NCI-H460 (cell line): ENCODE measurements around the gene FGL2. TPM values are rescaled to one million over a fixed set of nuclear protein-coding genes. Genes with fewer than 3 reads are reported as not detected.
"Not testable (repeated sequence)": the region's sequence is repeated elsewhere in the genome, so short reads cannot be mapped to it uniquely, and the experiment has no call there.

Experiments used
- DNase-seq: peaks from one replicate; pipeline ENCODE4 v3.0.0-alpha.2; 2016; ENCODE audit warnings: low read depth; ENCODE audit errors: extremely low read depth
- total RNA-seq: library from RNA; depleted of rRNA; stranded (reverse); fragments of >200 nt; shearing (Covaris generic); gene quantifications from 2 replicates; pipeline ENCODE4 v1.2.3, GENCODE V29; 2014

Gene FGL2
- total RNA-seq, 1 experiment from 2014 or later, result 1.7 TPM

DNA sequence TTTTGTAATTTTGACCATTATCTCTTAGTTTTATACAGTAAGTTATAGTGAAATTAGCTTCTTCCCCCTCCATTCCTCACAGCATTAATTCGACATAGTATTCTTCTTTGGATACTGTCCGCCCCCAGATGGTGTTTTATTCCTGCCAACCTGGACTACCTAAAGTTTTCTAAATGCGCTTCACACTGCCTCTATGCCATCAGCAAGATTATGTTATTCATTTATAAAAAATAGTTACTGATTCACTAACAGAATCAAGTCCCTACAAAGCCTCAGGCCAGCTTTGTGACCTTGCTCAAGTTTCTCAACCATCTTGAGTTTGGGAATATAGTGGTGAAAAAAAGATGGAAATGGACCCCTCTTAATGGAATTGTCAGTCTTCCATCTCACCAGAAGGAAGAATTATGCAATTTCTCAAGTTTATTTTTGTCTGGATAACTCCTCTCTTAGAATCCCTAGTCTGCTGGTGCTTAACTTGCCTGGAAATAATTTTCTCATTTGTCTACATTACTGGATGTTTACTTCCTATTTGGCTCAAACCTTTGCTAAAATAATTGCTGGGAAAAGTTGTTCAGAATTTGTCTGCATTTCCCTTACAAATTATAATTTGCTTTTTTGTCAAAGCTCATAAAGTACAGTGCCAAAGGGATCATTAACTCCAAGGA lies 16.7 kb upstream of the FGL2 start:
- no peak for DNase-seq

- DNase-seq, result no peak
Measured at GRCh38 chr7:77209479-77210139, 10.0 kb upstream of the FGL2 start.

GRCh38 chr7:77208416-77208815 lies 8.8 kb upstream of the FGL2 start:
- DNase-seq, result no peak

DNA sequence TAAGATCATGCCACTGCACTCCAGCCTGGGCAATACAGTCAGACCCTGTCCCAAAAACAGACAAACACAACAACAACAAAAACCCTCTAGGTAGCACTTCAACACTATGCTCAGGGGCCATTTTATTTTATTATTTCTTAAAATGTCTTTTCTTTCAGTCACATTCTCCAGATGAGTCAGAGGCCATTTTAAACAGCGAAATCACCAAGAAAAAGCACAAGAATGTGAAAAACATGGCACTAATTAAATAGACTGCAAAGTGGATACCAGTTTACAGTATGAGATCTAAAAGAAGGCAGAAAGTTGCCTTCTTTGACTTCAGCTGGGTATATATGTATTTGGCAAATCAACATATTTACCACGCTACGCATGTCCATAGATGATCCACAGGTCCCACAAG lies 6.1 kb upstream of the FGL2 start:
- no peak for DNase-seq

- DNase-seq, result no peak
Measured at GRCh38 chr7:77202481-77202976, 2.9 kb upstream of the FGL2 start.

- no peak for DNase-seq
Measured at GRCh38 chr7:77200542-77200941, 923 bp upstream of the FGL2 start.

GRCh38 chr7:77197141-77197540 lies 2.5 kb downstream of the FGL2 start:
- no peak for DNase-seq

DNA sequence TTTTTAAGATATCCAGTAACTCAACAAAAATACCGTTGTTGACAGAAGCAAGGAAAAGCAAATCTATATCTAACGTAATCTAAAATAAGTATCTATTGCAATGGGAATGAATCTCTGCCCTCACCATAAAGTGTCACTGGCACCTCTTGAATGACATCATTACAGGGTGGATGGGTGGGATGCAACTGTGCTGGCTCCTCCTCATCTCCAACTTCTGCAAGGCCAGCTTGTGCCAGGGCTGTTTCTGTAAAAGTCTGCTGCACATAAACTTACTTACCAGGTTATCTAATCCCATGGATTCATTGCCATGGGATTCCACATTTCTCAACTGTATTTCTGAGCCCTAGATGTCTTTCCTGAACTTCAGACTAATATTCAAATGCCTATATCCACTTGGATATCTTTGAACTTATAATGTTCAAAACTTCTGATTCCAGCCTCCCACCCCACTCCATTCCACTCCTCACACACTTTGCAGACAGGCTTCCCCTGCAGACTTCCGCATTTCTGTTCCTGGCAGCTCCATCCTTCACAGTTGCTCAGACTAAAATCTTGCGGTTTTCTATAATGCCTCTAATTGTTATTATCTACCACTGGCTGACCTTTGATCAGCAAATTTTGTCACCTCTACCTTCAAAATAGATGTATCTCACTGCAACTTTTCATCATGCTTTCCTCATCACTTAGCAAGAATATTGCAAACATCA lies 10.7 kb downstream of the FGL2 start:
- no peak for DNase-seq

DNA sequence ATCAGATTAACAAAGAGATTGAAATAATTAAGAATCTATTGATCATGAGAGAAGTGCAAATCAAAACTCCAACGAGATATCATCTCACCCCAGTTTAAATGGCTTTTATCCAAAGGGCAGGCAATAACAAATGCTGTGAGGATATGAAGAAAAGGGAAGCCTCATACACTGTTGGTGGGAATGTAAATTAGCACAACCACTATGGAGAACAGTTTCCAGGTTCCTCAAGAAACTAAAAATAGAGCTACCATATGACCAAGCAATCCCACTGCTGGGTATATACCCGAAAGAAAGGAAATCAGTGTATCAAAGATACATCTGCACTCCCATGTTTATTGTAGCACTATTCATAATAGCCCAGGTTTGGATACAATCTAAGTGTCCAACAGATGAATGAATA lies 13.8 kb downstream of the FGL2 start:
- DNase-seq, result no peak

DNA sequence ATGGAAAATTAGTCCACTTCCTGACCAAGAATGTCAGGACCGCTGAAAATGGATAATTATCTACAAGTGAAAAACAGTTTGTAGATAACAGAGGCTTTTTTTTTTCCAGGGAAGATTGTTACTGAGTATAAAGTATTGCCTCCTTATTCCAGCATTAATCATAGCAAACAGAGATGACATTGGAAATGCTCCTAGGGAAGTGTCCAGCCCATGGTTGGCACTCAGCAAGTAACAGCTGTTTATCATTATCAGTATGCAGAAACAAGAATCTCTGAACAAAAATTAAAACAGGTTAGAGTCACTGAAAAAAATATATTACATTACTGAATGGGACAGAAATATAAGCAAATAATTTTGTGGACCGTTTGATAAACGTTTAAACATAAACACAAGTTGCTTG lies 14.6 kb downstream of the FGL2 start:
- DNase-seq, result no peak

DNA sequence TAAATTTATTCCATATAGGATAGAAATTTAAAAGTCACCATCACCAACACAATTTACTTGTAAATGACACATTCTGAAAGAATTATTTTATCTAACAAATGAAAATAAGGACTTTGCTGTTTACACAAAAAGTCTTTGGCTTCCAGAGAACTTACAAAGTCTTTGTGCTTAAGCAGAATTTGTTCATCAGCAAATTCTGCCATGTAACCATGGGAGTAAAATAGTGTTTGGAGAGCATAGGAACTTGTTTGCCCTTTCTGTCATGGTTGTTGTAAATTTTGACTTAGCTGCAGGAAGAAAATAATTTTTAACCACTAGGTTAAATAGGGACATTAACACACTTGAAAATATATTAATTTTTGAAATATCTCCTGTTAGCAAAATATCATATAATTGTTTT lies 15.2 kb downstream of the FGL2 start:
- DNase-seq, result no peak

DNA sequence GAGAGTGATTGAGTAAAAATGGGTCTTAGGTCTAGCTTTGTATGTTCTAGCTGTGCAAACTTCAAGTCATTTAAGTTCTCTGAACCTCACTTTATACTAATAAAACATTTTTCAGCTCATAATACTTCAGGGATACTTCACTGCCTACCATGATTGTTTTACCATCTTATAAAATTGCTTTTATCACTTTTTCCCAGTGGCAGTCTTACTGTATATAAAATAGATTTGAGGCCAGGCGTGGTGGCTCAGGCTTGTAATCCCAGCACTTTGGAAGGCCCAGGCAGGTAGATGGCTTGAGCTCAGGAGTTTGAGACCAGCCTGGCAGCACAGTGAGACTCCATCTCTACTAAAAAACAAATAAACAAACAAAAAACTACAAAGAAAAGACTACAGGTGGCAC lies 17.4 kb downstream of the FGL2 start:
- no peak for DNase-seq

DNA sequence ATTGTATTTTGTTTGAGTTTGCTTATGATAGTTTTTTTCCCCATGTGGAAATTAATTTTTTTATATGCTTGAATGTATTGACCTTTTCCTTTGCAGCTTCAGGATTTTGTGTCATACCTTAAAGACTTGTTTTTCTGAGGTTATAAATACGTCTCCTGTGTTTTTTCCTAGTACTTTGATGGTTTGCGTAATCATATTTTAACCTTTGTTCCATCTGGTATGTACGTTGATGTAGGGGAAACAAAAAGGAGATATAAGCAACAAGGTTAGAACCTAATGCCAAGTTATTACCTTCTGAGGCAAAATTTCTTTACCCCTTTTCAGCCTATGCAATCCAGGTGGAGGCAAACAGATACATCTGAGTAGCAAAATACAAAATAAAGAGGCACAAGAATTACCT lies 17.9 kb downstream of the FGL2 start:
- no peak for DNase-seq

GRCh38 chr7:77181015-77181595 lies 18.5 kb downstream of the FGL2 start:
- DNase-seq, result no peak

DNA sequence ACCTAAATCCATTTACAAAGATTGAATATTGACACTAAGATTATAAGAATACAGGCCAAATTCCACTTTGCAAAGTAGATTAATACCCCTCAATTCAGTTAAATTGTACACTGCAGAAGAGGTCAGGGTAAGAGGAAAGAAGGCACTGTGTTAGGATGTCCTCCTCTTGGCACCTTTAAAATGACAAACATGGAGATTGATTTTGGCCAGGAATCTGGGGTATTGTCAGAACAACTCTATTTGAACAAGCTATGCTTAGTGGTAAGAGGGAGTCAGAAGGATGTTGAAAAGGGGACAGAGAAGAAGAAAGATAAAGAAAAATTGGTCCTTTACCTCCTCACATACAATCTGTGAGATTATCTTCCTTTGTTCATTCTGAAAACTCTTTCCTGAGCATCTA lies 21.6 kb downstream of the FGL2 start:
- not testable (repeated sequence) for DNase-seq

GRCh38 chr7:77177321-77177904 lies 22.2 kb downstream of the FGL2 start:
- not testable (repeated sequence) for DNase-seq

- DNase-seq, result not testable (repeated sequence)
Measured at GRCh38 chr7:77175274-77175800, 24.3 kb downstream of the FGL2 start.

DNA sequence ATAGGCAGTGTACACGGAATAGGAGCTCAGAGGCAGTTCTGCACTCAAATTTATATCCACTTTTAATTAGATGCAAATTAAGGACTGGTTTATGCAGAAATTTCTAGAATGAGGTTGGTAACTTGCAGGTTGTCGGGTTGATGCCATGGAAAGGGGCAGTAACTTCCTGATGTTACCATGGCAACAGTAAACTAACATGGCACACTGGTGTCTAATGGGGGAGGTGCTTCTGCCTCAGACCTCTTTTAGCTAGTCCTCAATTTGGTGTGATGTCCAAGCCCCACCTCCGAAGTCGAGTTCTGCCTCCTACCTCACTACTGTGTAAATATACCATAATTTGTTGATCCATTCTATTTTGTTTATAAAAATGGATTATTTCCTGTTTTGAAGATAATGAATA lies 25.2 kb downstream of the FGL2 start:
- not testable (repeated sequence) for DNase-seq

DNA sequence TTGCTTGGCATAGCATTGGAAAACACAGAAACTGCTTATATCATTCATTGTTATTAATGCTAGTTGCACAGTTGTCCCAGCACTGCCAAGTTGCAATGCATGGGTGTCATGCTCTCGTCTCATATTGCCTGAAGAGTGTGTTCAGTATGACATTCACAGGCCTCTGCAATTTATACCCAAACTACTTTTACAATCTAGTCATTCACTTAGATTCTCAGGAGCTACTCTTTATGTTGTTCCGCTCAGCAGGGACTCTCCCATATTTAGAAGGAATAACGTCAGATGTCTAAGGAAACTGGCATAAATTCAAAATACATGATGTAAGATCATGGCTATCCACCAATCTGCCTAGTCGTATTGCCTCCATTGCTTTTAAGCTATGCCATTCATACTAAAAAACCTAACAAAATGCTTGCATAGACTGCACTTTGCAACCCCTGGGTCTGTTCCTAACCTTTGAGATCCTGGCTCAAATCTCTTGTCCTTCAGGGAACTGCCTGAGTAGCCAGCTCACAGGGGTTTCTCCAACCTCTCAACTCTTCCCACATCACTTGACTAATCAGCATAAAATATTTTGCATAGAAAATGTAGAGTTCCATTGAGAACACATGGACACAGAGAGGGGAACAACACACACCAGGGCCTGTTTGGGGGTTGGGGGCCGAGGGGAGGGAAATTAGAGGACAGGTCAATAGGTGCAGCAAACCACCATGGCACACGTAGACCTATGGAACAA lies 27.0 kb downstream of the FGL2 start:
- not testable (repeated sequence) for DNase-seq

GRCh38 chr7:77171073-77171472 lies 28.5 kb downstream of the FGL2 start:
- not testable (repeated sequence) for DNase-seq
